Epidermal melanocyte (primary cell): ENCODE measurements around the gene SARDH.
"Not testable (repeated sequence)": the region's sequence is repeated elsewhere in the genome, so short reads cannot be mapped to it uniquely, and the experiment has no call there.

ENCODE experiments used
- DNase-seq: peaks from one replicate; pipeline ENCODE4 v3.0.0; 2011; ENCODE audit warnings: low spot score; ENCODE audit not compliant: insufficient read length

The SARDH gene

DNA sequence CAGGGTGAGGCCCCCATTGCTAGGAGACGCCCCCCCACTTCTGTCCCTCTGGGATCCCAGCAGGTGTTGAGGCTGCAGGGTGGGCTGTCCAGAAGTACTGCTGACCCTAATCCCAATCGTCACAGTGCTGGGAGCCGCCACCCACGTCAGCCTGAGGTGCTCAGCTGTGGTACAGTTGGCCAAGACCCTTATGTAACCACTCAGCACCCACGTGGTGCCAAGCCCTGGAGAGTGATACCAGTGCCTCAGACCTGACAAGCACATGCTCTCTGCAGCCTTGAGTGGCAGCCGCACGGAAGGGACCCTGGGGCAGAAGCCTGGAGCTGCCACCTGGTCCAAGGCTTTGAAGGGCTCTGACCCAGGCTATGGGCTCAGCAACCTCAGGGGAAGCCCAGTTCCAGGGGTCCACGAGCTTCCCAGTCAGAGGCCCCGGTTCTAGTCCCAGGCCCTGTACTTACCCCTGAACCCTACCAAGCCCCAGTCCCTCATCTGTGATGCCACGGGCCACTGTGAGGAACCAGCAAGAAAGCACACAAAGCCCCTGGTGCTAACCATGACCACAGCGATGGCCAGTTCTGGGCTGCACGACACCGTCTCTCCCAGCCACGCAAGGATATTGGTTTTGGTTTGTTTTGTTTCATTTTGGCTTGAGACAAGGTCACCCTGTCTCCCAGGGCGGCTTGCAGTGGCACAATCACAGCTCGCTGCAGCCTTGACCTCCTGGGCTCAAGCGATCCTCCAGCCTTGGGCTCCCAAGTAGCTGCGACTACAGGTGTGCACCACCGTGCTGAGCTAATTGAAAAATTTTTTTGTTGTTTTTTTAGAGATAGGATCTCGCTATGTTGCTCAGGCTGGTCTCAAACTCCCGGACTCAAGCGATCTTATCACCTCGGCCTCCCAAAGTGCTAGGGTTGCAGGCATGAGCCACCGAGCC lies 51.2 kb downstream of the SARDH start:
- DNase-seq: no peak

DNA sequence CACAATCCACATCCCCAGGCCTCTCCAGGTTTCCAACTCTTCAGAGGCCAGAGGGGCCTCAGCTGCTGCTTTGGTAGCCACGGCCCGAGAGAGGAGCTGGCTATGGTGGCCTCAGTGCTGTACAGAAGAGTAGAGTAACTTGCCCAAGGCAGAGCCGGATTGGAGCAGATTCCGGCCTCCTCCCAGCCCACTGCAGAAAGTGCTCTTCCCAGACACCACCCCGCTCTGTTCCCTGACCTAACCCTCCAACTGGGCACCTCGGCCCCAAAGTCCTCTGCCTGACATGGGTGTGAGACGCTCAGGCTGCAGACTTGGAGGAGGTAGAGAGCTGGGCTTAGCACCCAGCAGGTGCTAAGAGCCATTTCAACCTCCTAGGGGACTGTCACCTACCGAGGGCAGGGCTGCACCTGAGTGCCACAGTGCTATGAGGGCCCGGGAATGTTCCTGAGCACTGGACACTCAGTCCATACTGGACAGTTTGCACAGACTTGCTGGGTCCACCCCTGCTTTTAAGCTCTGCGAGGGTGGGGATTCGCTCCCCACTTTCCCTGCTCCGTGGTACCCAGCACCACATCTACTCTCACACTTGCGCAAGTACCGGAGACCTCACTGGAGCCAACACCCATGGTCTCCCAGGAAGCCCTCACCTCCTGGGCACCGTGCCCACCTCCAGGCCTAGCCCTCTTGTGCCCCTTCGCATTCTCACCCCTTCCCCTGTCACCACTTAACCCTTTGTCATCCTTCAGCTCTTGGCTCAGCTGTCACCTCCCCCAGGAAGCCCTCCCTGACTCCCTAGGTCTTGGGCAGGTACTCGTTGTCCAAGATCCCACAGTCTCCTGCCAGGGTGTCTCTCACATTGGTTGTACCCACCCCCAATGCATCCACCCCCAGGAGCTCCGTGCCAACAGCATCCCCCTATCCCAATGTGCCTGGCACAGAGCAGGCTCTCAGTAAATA lies 52.2 kb downstream of the SARDH start:
- no peak for DNase-seq

DNA sequence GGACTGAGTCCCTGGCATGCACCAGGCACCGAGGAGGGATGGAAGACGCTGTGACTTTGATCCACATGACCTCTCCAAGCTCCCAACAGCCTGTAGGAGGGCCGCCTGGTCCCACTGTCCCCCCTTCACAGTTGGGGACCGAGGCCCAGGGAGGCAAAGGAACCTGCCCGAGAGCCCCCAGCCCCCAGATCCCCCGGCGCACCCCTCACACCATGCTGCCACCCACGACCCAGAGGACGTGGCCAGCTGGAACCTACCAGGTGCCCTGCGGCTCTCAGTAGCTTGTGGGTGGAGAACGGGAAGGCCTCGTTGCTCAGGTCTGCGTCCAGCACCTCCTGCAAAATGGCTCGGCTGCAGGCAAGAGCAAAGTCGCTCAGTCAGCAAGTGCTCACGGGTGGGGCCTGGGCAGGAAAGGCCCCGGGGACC lies 53.2 kb downstream of the SARDH start:
- DNase-seq: no peak

DNA sequence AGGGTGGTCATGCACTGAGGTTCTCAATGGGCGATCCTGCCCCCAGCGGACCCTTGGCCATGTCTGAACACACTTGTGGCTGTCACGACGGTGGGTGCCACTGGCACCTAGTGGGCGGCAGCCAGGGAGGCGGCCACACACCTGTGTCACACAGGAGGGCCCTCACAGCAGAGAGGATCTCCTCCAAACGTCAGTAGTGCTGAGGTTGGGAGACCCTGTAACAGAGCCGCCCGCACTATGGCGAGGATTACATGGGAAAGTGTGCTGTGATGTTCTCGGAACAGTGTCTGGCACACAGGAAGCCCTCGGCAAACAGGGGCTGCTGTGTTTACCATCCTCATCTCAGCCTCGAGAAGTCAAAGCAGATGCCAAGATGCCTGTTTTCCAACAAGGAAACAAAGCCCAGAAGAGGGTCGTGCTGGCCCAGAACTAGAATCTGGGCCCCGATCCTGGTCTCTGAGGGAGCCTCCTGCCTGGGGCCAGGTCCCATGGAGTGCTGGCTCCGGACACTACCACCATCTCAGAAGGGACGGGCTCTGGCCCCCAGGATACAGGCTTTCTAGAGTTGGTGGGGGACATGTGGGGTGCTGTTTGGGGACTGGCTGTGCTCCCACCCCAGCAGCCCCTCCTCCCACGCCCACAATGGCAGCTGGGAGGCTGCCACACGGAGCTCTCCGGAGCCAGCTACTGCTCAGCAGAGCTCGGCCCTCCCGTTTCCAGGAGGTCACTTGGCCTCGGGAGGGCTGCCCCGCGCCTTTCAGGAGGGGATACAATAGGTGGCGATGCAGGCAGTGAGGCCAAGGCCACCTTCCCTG lies 53.8 kb downstream of the SARDH start:
- no peak for DNase-seq

DNA sequence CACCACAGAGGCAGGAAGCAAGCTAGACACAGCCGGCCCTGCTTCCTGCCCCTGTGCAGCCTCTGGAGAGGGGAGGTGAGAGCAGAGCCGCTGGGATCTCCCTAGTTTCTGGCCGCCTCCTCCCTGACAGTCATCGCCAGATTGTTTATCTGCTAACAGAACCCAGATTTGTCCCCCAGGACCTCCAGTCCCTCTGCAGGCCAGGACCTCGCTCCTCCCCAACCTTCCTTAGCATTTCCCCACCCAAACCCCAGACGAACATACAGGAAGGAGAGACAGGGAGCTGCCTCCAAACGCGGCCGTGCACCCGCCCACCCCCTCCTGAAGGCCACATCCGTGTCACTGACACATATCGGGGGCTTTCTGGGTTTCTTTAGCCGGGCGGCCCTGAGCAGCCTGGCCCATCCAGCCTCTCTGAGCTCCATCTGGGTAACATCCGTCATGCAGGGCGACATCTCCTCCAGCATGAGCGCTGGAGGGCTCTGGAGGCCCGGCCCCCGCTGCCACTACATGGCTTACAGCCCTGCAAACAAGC lies 54.5 kb downstream of the SARDH start:
- no peak for DNase-seq

DNA sequence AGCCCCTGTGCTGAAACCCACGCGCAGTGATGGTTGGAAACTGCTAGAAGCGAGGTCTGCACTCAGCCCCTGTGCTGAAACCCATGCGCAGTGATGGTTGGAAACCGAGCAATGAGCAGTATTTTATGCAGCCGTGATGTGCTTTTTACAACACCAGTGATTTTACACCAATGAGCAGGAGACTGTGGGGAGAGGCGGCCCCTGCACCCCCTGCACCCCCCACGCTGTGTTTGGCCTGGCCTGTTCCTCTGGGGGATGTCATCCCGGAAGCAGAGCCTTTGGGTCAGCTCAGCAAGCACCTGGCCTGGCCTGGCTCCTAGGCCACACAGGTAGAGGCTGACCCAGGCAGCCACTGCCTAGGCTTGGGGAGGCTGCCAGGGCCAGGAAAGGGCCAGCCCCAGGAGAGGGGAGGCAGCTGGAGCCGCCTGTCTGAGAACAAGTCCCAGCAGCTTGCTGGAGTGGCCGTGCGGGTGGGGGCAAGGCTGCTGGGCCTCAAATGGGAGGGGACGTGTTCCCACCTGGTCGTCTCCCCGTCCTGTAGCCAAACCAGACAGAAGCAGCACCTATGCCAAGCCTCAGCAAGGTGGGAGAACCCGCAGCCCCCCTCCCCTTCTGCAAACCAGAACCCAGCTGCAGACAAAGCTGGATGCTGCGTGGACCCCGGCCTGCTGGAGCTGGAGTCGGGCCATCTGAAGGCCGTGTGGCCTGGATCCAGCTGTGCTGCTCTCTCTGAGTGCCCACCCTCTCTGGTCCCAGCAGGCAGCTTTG lies 55.1 kb downstream of the SARDH start:
- no peak for DNase-seq

DNA sequence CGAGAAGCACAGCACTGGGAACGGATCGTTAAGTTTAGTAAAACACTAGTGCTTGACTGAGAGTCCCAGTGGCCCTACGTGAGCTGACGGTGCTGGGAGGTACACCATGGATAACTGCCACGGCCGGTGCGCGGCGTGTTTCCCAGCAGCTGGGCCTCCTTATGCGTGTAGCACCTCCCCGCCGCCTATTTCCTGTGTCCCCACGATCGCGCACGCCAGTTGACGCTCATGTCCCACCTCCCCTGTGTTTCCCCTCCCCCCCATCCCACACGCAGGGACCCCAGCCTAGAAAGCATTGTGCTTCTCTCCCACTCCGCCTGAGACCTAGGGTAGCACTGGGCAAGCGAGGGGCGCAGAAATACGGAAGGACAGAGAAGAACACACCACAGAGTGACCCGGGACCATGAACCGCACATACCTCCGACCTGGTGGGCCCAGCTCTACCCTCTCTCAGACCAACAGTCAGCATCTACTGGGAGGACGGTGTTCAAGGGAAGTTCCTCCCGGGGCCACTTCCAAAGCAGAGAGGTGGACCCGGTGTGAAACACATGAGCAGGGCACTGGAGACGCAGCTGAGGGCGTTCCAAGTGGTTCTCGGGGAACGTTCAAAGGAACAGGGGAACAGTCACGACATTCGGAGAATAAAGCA lies 56.4 kb downstream of the SARDH start:
- no peak for DNase-seq

DNA sequence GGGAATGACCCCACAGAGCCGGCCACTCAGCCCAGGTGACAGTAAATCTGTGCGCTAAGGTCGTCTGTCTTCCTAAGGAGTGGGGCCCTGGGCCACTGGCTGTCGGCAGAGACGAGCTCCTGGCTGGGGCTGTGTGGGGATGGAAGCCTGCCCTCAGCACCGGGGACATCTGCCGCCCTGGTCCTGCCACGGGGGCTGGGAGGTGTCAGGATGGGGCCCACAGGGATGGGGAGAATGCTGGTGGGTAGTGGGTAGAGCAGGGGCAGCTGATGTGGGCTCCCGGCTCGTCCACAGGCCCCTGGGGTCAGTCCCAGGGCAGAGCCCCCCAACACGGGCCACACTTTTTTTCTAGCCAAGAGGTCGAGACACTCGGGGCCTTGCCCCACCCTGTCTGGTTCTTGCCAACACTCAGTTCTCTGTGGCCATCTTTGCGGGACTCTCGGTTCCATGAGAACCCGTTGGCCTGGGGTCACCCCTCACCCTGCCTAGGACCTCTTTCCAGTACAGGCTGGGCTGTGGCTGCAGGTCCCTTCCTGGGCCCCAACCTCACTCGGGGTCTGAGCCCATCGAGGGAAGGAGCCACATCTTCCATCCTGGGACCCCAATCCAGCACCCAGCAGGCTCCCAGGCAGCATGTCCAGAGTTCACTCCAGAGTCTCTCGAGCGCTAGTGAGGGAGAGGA lies 57.0 kb downstream of the SARDH start:
- DNase-seq: no peak

DNA sequence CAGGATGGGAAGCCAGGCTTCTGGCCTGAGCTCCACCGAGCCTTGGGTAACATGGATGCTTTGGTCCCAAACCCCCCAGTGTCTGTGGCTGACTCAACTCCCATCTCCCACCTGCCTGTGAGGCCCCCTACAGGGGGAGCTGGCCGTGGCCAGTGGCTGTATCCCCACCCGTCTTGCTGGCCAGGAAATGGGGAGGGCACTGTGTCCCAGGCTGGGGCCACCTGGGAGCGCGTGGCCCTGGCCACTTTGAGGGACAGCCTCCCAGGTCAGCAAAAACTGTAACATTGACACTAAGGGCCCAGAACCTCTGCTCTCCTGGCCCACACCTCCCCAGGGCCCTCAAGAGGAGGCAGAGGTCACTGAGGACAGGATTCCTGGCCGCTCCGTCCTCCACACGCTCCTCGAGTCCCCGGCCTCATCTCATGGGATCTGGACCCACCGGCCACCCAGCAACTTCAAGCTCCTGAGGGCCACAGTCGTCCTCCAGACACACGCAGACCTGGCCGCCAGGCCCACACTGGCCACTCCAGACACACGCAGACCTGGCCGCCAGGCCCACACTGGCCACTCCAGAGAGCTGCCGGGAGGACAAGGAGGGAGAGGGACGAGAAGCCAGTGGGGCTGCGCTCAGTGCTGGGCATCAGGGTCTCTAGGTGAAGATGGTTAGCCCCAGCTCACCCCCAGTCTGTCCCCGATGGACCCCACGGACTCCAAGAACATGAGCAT lies 57.7 kb downstream of the SARDH start:
- DNase-seq: no peak

DNA sequence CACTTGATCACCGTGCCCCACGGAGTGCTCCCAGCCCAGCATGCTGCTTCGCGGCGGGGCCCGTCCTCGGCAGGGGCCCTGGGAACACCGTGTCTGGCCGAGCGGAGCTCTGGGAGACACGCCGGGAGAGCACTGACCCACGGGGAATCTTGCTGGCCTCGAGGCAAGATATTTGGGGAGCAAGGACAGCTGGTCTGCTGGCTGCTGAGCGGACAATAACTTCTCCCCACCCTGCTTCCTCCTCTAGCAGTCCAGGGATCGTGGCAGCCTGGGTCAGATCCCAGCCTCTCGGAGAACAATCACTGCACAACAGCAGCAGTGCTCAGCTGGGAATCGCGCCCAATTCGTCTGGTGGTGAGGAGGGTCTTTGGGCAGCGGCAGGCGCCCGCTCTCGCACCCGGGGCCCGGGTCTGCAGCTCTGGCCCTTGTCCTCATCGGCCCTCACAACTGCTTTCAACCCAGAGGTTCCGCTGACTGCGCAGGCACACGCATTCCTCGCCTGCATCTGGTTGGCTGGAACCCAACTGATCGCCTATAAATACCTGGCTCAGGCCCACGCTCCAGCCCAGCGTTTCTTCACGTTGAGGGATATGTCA lies 58.6 kb downstream of the SARDH start:
- DNase-seq: no peak

DNA sequence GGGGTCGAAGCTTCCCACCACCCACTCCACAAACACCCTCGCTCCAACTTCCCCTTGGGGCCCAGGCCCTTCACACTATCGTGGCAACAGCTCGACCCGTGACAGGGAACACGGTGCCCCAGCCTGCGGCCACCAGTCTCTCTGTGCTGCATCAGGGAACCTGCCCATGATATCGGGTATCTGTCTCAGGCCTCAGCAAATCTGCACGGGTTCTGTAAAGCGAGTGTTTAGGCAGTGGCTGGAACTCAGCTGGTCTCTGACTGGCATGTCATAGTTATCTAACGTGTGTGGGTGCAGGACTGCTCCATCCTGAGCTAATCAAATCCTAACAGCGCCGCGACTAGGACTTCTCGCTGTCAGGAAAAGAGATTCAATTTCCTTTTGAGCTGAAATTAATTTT lies 59.1 kb downstream of the SARDH start:
- DNase-seq: no peak

DNA sequence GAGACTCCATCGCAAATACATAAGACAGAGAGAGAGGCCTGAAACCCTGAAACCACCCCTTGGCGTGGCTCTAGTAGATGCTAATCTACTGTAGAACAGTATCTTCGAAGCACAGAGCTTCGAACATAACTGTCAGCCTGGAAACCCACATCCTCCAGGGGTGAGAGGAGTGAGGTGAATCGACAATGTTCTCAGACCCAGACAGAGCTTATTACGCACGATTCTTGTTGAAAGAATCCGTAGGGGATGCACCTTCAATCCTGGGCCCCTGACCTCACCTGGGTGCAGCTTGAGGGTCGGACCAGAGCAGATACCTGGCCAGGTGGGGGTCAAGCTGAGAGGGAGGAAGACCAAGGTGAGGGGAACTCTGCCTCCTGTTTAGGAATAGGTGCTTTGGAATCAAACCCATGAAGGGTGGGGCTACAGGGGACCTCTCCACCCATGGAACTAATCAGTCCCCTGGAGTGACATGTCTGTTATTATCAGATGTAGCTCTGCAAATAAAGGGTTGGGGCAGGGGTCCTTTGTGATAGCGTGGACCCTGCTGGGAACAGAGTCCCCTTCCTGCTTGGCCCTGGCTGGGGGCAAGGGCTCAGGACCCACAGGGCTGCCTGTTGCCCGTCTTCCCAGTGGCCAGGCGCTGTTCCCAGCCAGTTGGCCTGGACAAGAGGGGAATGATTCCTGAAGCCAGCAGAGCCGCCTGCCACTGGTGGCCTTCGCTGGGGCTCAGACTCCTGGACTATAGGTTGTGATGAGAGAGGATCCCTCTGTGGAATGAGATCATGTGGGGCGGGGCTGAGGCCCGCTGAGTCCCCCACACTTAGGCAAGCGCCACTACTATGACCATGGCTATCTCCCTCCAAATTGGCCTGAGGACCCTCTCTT lies 60.8 kb downstream of the SARDH start:
- no peak for DNase-seq

DNA sequence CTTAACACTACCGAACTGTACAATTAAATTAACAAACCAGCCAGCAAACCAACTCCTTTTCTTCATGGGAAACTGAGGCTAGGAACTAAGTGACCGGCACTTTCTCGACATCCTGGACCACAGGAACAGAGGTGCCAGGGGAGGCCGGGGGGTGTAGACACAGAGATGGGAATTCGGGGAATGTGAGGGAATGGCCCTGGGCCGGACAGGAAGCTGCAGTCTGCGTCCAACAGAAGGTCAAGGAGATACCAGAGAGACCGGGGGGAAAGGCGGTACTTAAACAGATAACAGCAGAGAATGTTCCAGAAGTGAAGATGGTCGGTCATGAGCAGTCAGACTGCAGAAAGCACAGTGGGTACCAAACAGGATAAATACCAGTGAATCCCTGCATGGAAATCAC lies 61.7 kb downstream of the SARDH start:
- DNase-seq: no peak

DNA sequence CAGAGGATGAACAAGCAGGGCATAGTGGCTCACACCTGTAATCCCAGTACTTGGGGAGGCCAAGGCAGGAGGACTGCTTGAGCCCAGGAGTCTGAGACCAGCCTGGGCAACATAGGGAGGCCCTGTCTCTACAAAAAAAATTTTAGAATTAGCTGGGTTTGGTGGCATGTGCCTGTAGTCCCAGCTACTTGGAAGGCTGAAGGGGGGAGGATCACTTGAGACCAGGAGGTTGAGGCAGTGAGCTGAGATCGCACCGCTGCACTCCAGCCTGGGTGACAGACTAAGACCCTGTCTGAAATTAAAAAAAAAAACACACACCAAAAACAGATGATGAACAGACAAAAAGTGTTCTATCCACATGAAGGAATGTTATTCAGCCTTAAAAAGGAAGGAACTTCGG lies 62.4 kb downstream of the SARDH start:
- DNase-seq: not testable (repeated sequence)

DNA sequence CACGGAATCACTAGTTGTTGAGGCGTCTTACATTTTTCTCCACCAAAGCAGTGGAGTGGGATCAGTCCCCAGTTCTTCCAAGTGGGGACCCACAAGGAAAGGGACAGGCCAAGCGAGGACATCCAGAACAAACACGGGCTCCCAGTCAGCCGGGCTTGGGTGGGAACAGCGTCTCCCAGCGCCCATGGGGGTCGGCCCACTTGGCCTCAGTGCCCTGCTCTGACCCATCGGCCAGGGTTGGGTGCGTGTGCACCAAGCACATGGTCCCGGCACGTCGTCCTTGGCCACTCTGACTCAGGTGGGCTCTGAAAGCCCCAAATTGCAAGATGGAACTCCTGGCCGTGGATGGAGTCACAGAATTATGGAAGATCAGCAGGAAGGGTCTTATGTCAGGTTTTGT lies 64.1 kb downstream of the SARDH start:
- no peak for DNase-seq

DNA sequence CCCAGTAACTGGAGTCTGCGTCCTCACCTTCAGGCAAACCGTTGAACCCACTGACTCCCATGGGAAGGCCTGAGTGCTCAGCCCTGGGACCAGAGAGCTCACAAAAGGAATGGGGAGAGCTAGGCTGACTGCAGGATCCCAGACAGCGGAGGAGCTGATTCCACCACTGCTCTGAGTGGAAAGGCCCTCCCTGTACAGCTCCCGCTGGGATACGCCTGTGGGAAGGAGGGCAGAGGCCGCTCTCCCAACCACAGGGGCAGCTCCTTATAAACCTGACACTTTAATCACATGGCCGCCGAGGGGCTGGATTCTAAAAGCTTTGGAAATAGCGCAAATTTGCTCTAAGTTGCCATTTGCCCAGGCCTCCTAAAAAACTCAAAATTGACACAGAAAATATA lies 64.9 kb downstream of the SARDH start:
- no peak for DNase-seq
